NCI-H2196 (cell line): ENCODE results near the gene PUS7L.

Source experiments
- DNase-seq: peaks from one replicate; lab custom pipeline; 2025; ENCODE audit not compliant: unreplicated experiment; lab: John Stamatoyannopoulos, UW

The PUS7L gene, protein sequence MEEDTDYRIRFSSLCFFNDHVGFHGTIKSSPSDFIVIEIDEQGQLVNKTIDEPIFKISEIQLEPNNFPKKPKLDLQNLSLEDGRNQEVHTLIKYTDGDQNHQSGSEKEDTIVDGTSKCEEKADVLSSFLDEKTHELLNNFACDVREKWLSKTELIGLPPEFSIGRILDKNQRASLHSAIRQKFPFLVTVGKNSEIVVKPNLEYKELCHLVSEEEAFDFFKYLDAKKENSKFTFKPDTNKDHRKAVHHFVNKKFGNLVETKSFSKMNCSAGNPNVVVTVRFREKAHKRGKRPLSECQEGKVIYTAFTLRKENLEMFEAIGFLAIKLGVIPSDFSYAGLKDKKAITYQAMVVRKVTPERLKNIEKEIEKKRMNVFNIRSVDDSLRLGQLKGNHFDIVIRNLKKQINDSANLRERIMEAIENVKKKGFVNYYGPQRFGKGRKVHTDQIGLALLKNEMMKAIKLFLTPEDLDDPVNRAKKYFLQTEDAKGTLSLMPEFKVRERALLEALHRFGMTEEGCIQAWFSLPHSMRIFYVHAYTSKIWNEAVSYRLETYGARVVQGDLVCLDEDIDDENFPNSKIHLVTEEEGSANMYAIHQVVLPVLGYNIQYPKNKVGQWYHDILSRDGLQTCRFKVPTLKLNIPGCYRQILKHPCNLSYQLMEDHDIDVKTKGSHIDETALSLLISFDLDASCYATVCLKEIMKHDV

DNA sequence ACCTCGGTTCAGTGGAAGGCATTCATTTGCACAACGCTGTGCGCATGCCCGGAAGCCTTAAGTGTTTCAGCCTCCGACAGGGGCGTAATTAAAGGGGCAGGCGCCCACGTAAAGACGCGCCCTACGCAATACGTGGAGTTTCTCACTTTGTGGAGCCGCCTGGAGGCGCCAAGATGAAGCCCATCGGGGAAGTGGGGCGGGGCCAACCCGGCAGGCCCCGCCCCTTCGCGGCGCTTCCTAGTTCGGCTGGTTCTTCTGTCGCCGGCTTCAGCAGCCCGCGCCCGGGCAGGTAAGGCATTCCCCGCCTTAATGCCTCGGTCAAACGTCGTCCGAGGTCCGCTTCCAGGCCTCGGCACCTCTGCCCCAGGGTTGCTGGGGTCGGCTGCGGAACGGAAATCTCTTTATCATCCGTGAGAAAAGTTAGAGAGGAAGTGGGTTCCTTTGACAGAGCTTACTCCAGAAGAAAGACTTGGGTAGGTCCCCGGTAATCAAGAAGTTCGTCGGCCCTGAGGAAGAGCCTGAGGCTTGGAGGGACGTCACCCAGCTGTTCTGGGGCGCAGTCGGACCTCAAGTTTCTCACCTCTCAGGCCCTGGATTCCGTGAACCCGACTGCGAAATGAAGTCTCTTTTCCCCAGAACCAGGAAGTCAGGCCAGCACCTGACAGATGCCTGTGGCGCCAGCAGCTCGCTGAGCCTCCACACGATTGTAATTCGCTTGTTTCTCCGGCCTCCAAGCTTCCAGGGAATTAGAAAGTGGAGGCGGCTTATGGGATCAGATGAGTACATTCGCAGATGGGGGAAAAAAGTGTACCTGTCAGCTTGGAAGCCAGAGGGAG lies at the start of gene PUS7L, which contains the start of gene IRAK4:
Gene PUS7L (minus strand): TSS at position 63 of the 836 bp plus-strand sequence. CDS start 3,545 bp downstream, outside the sequence.
Gene IRAK4 (plus strand): TSS at position 224 of the 836 bp plus-strand sequence. CDS start 9,161 bp downstream, outside the sequence.
- peak; percentile 97 for DNase-seq

- DNase-seq, result no peak
Observed at GRCh38 chr12:43807386-43807785, 48.8 kb upstream of the PUS7L start.

GRCh38 chr12:43806737-43807072 lies 48.1 kb upstream of the PUS7L start:
- no peak for DNase-seq

- DNase-seq, result peak; percentile 81
Observed at GRCh38 chr12:43805860-43806736, 47.5 kb upstream of the PUS7L start, which contains the start of gene TWF1. Gene TWF1 (minus strand): TSS chr12:43806317. CDS start chr12:43806245, 72 bp downstream.

DNA sequence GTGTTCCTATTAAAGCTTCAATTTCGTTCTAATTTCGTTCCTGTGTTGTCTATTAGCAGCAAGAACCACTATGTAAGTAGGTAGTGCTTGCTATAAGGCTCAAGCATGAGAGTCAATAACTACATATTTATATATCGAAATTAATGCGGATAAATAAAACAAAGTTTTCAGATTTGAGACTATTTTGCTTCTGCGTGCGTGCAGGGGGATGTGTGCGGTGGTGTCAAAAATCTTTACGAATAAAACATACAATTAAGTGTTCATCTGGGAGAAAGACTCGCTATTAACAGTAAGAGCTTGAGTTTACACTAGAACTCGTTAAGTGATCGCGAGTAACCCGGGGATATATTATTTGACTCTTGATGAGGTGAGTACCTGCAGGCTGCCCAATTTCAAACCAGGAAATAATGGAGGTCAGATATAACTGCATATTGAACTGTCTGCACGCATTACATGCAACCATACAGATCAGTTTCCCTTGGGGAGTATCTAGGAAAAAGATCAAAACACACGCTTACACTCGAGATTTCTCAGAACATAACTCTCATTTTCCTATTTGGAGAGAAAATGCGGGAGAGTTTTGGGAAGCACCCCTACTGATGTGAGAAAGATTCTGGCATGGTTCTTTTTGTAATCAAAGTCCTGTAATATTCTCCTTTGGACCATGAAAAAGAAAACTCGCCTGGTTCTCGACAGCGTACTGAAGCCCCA lies 46.7 kb upstream of the PUS7L start:
- no peak for DNase-seq

DNA sequence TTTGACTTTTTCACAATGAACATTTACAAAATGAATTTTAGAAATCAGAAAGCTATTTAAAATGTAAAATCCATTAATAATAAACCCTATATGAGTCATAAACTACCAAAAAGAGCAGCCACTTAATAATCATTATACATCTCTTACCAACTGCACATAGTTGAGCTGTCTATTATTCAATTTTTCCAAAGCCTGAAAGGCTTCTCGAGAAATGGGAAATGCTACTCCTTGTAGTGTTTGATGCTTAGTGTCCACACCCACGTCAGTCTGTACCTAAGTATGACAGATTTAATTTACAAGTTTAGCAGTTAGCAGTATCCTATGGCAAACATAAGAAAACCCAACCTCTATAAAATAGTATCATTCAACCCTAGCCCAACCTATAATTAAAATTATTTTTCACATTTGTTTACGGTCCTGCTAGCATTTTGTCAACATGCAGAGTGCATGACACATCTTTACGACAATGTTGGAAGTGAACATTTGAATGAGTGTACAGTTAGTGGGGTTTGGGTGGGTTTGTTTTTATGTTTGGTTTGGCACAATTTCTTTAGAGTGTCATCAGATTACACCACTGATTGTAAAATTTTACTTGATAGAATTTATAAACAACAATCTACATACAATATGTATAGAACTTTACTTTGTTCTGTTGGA lies 39.1 kb upstream of the PUS7L start:
- no peak for DNase-seq

- peak; percentile 59 for DNase-seq
Observed at GRCh38 chr12:43795716-43796280, 37.2 kb upstream of the PUS7L start.

GRCh38 chr12:43789941-43790340 lies 31.4 kb upstream of the PUS7L start:
- peak; percentile 33 for DNase-seq

GRCh38 chr12:43786899-43787693 lies 28.5 kb upstream of the PUS7L start:
- peak; percentile 12 for DNase-seq

GRCh38 chr12:43776498-43776897 lies 17.9 kb upstream of the PUS7L start:
- peak; percentile 10 for DNase-seq

- DNase-seq, result no peak
Observed at GRCh38 chr12:43766291-43766690, 7.7 kb upstream of the PUS7L start.

GRCh38 chr12:43764528-43764927 lies 5.9 kb upstream of the PUS7L start:
- DNase-seq, result no peak

DNA sequence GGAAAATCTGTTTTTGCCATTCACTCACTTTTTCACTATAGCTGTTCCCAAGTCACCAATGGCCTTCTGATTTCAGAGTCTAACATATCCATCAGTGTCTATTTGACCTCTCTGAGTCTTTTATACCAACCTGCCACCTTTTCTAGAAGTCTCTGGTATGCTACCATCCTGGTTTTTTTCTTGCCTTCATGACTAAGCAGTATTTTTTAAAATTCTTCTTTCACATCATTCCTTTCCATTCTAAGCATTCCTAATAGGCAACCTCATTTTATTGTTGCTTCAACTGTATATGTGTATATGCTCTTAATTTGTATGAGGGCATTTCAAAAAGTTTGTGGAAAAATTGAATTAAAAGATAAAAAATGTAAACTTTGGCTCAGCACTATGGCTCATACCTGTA lies 5.2 kb upstream of the PUS7L start:
- no peak for DNase-seq

GRCh38 chr12:43762596-43762995 lies 4.0 kb upstream of the PUS7L start:
- no peak for DNase-seq

- DNase-seq, result no peak
Observed at GRCh38 chr12:43761500-43761899, 2.9 kb upstream of the PUS7L start.

- DNase-seq, result no peak
Observed at GRCh38 chr12:43760396-43760795, 1.8 kb upstream of the PUS7L start.

- peak; percentile 46 for DNase-seq
Observed at GRCh38 chr12:43758247-43758727, 303 bp downstream of the PUS7L start.

DNA sequence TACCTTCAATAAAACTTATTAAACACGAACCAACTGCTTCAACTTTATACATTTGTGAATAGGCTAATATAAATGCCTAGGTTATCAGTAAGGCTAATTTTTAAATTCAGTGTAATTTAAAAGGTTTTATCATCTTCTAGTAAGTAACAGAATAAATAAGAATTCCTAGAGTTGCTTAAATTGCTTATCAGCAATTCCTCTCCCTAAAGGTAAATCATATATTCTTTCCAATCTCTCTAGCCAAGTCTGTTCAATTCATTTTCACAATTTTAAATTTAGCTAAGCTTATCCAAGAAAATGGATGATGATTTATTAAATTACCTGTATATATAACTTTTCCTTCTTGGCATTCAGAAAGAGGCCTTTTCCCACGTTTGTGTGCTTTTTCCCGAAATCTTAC lies 4.6 kb downstream of the PUS7L start:
- DNase-seq, result no peak
